ENCODE measurements around the gene CFAP99. TPM values are rescaled to one million over a fixed set of nuclear protein-coding genes. Genes with fewer than 3 reads are reported as not detected.
"Not testable (repeated sequence)": the region's sequence is repeated elsewhere in the genome, so short reads cannot be mapped to it uniquely, and the experiment has no call there.

Gene CFAP99
- total RNA-seq: not detected

GRCh38 chr4:2418650-2419571, at the start of gene CFAP99:
CFAP99 (plus strand) TSS chr4:2418955.
- ATAC-seq: peak; percentile 88
- peaks cover 44% of the 10 kb centered on the region for H3K4me1 Mint-ChIP-seq (ENCODE audit: low read depth)
- no peaks in the 10 kb centered on the region for H3K9me3 Mint-ChIP-seq (ENCODE audit: insufficient read depth)
- ChIA-PET POLR2A (interaction anchor here (0.9 to 1.4 kb wide), 3 partner anchors 16 to 128 kb away, joined by 3 to 6 read pairs (median 3); partner anchors contain the start of gene RNF4), CTCF (interaction anchor here (0.6 to 1.5 kb wide), 10 partner anchors 9 to 199 kb away, joined by 3 to 6 read pairs (median 4); partner anchors contain the start of genes HAUS3, POLN and RNF4)
- DNase-seq: peak; percentile 99
- peak within 1 kb of the TSS; percentile 13 for H3K27ac Mint-ChIP-seq
- H3K36me3 Mint-ChIP-seq (ENCODE audit: low read depth): no peaks in the 10 kb centered on the region
- peak within 1 kb of the TSS; percentile 76 for H3K4me3 Mint-ChIP-seq
- peaks cover 58% of the 10 kb centered on the region for H3K27me3 Mint-ChIP-seq (ENCODE audit: low read depth)

GRCh38 chr4:2370597-2371320, 48.0 kb upstream of the CFAP99 start:
- Mint-ChIP-seq H3K27me3 (ENCODE audit: low read depth) (no peaks in the 10 kb centered on the region), H3K36me3 (ENCODE audit: low read depth) (no peaks in the 10 kb centered on the region), H3K9me3 (ENCODE audit: insufficient read depth) (peaks cover 5% of the 10 kb centered on the region), H3K4me3 (no peak overlapping the region), H3K4me1 (ENCODE audit: low read depth) (no peaks in the 10 kb centered on the region), H3K27ac (no peak overlapping the region)
- no peak for ATAC-seq
- DNase-seq: no peak
- ChIA-PET POLR2A (no interaction called here), CTCF (no interaction called here)

DNA sequence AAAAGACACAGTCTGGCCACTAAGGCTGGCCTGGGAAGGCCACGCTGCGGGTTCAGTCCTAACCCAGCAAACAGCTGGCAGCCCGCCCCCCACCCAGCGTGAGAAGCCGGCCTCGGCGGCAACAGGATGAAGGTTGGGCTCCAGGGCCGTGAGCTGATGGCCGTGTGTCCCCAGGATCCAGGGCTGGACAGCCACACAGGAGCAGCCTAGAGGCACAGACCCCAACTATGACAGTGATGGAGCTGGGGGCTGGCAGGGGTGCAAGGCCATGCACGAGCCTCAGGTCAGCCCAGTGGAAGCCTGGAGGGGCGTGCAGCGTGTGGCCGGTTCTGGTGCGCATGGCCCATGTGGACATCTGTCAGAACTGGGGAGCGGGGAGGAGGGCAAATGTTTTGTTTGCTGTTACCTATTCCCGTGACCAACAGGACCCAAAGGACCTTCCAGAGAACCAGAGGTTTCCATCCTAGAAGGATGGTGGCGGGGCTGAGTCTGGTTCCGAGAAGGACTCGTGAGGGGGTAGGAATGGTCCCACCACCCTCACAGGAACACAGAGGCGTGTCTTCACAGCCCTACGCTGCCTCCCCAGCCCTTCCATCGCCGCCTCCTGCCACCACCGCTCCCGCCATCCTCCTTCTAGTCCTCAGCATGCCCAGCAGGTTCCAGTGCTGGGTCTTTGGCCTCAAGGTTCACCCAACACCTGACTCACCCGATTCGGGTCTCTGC, 46.8 kb upstream of the CFAP99 start:
- Mint-ChIP-seq H3K36me3 (ENCODE audit: low read depth) (no peaks in the 10 kb centered on the region), H3K27ac (no peak overlapping the region), H3K4me1 (ENCODE audit: low read depth) (no peaks in the 10 kb centered on the region), H3K4me3 (no peak overlapping the region), H3K27me3 (ENCODE audit: low read depth) (no peaks in the 10 kb centered on the region), H3K9me3 (ENCODE audit: insufficient read depth) (peaks cover 5% of the 10 kb centered on the region)
- ChIA-PET CTCF (no interaction called here), POLR2A (no interaction called here)
- no peak for ATAC-seq
- DNase-seq: no peak

DNA sequence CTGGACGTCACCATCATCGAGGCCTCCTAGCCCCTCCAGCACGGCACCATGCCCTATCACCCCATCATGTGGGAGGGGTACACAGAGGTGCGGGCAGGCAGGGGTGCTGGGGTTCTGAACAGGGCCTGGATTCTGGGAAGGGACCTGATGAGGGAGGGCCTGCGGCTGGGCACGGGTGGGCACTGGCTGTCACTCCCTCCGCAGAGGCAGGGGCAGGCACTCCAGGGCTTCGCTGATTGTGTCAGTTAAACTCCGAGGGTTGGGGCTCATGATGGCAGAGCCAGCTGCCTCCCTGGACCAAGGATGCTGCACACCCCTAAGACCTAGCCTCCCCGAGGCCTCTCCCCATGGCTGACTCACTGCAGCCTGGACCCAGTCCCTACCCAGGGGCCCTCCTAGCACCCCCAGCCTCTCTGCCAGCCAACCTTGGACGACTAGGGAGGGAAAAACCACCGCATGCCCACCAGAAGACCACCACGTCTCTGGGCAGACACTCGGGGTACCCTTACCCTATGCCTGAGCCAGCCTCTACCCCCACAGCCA, 46.2 kb upstream of the CFAP99 start:
- DNase-seq (no peak), ATAC-seq (no peak)
- Mint-ChIP-seq H3K27me3 (ENCODE audit: low read depth) (no peaks in the 10 kb centered on the region), H3K36me3 (ENCODE audit: low read depth) (no peaks in the 10 kb centered on the region), H3K9me3 (ENCODE audit: insufficient read depth) (peaks cover 5% of the 10 kb centered on the region), H3K4me3 (no peak overlapping the region), H3K4me1 (ENCODE audit: low read depth) (no peaks in the 10 kb centered on the region), H3K27ac (no peak overlapping the region)
- ChIA-PET POLR2A (no interaction called here), CTCF (no interaction called here)

GRCh38 chr4:2373532-2373931, 45.2 kb upstream of the CFAP99 start:
- H3K36me3 Mint-ChIP-seq (ENCODE audit: low read depth): no peaks in the 10 kb centered on the region
- no peaks in the 10 kb centered on the region for H3K4me1 Mint-ChIP-seq (ENCODE audit: low read depth)
- ChIA-PET CTCF (interaction anchor here (1.6 kb wide), 1 partner anchor 39 kb away, joined by 6 read pairs; no protein-coding TSS in a partner anchor), POLR2A (no interaction called here)
- no peak for DNase-seq
- no peaks in the 10 kb centered on the region for H3K27me3 Mint-ChIP-seq (ENCODE audit: low read depth)
- no peak overlapping the region for H3K4me3 Mint-ChIP-seq
- ATAC-seq: no peak
- peaks cover 5% of the 10 kb centered on the region for H3K9me3 Mint-ChIP-seq (ENCODE audit: insufficient read depth)
- H3K27ac Mint-ChIP-seq: no peak overlapping the region

GRCh38 chr4:2375427-2375826, 43.3 kb upstream of the CFAP99 start:
- DNase-seq (no peak), ATAC-seq (no peak)
- no peaks in the 10 kb centered on the region for H3K4me1 Mint-ChIP-seq (ENCODE audit: low read depth)
- H3K27me3 Mint-ChIP-seq (ENCODE audit: low read depth): peaks cover 3% of the 10 kb centered on the region
- no peaks in the 10 kb centered on the region for H3K9me3 Mint-ChIP-seq (ENCODE audit: insufficient read depth)
- H3K36me3 Mint-ChIP-seq (ENCODE audit: low read depth): no peaks in the 10 kb centered on the region
- CTCF ChIA-PET: interaction anchor here (1.5 kb wide), 1 partner anchor 155 kb away, joined by 4 read pairs; no protein-coding TSS in a partner anchor
- POLR2A ChIA-PET: interaction anchor here (1.2 kb wide), 1 partner anchor 13 kb away, joined by 3 read pairs; no protein-coding TSS in a partner anchor
- H3K27ac Mint-ChIP-seq: no peak overlapping the region
- H3K4me3 Mint-ChIP-seq: no peak overlapping the region

- no peaks in the 10 kb centered on the region for H3K4me1 Mint-ChIP-seq (ENCODE audit: low read depth)
- ATAC-seq (no peak), DNase-seq (no peak)
- POLR2A ChIA-PET: no interaction called here
- CTCF ChIA-PET: no interaction called here
- peaks cover 3% of the 10 kb centered on the region for H3K36me3 Mint-ChIP-seq (ENCODE audit: low read depth)
- no peak overlapping the region for H3K4me3 Mint-ChIP-seq
- H3K27ac Mint-ChIP-seq: no peak overlapping the region
- H3K27me3 Mint-ChIP-seq (ENCODE audit: low read depth): peaks cover 10% of the 10 kb centered on the region
- H3K9me3 Mint-ChIP-seq (ENCODE audit: insufficient read depth): no peaks in the 10 kb centered on the region
These were observed 41.5 kb upstream of the CFAP99 start for GRCh38 chr4:2377241-2377640.

DNA sequence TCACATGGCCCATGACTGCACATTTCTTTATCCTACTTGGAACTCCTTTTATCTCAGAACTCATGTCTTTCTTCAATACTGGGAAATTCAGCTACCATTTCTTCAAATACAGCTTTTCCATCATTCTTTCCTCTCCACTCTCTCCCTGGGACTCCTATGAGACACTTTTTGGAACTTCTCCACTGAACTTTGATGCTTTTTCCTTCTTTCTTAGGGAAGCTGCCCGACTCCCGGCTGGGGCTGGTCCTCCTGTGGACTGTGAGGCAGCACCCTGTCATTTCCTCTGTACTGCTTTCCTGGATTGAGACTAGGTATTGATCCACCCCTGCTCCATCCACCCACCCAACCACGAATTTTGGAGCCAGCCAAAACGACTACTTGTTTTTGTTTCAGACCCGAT, 40.4 kb upstream of the CFAP99 start:
- ChIA-PET CTCF (no interaction called here), POLR2A (no interaction called here)
- Mint-ChIP-seq H3K4me1 (ENCODE audit: low read depth) (no peaks in the 10 kb centered on the region), H3K27me3 (ENCODE audit: low read depth) (peaks cover 10% of the 10 kb centered on the region), H3K4me3 (no peak overlapping the region), H3K36me3 (ENCODE audit: low read depth) (peaks cover 3% of the 10 kb centered on the region), H3K27ac (no peak overlapping the region), H3K9me3 (ENCODE audit: insufficient read depth) (no peaks in the 10 kb centered on the region)
- no peak for DNase-seq
- ATAC-seq: no peak

GRCh38 chr4:2378898-2379297, 39.9 kb upstream of the CFAP99 start:
- CTCF ChIA-PET: no interaction called here
- POLR2A ChIA-PET: no interaction called here
- peaks cover 3% of the 10 kb centered on the region for H3K36me3 Mint-ChIP-seq (ENCODE audit: low read depth)
- ATAC-seq: no peak
- H3K27ac Mint-ChIP-seq: no peak overlapping the region
- H3K9me3 Mint-ChIP-seq (ENCODE audit: insufficient read depth): no peaks in the 10 kb centered on the region
- no peaks in the 10 kb centered on the region for H3K4me1 Mint-ChIP-seq (ENCODE audit: low read depth)
- H3K27me3 Mint-ChIP-seq (ENCODE audit: low read depth): peaks cover 10% of the 10 kb centered on the region
- no peak for DNase-seq
- no peak overlapping the region for H3K4me3 Mint-ChIP-seq

- ATAC-seq; H3K4me3 Mint-ChIP-seq; CTCF ChIA-PET; H3K27ac Mint-ChIP-seq; H3K4me1 Mint-ChIP-seq (ENCODE audit: low read depth); H3K9me3 Mint-ChIP-seq (ENCODE audit: insufficient read depth); H3K36me3 Mint-ChIP-seq (ENCODE audit: low read depth); POLR2A ChIA-PET; DNase-seq: not testable (repeated sequence)
- peaks cover 10% of the 10 kb centered on the region for H3K27me3 Mint-ChIP-seq (ENCODE audit: low read depth)
These were observed 38.2 kb upstream of the CFAP99 start for GRCh38 chr4:2380589-2380988.

DNA sequence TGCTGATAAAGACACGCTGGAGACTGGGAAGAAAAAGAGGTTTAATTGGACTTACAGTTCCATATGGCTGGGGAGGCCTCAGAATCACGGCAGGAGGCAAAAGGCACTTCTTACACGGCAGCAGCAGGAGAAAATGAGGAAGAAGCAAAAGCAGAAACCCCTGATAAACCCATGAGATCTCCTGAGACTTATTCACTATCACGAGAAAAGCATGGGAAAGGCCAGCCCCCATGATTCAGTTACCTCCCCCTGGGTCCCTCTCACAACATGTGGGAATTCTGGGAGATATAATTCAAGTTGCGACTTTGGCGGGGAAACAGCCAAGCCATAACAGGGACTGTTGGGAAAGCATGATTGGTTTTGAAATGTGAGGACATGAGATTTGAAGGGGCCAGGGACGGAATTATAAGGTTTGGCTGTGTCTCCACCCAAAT, 36.0 kb upstream of the CFAP99 start:
- H3K4me1 Mint-ChIP-seq (ENCODE audit: low read depth); ATAC-seq; DNase-seq; H3K36me3 Mint-ChIP-seq (ENCODE audit: low read depth); H3K27ac Mint-ChIP-seq; CTCF ChIA-PET; H3K4me3 Mint-ChIP-seq; POLR2A ChIA-PET; H3K9me3 Mint-ChIP-seq (ENCODE audit: insufficient read depth): not testable (repeated sequence)
- H3K27me3 Mint-ChIP-seq (ENCODE audit: low read depth): peaks cover 10% of the 10 kb centered on the region
